Stimulated activated effector memory CD8-positive, alpha-beta T cell treated with anti-CD3 and anti-CD28 coated beads, Interleukin-12 subunit alpha, Interleukin-12 subunit beta, amount 100 ng/mL, for 72 hours (primary cell): ENCODE data around the gene SBF2.
A peak's percentile ranks its signal among the peaks of the same experiment; 100 is the strongest.

Experiments used
- ATAC-seq: fragments of 150-1000 bp; cut with Tn5 transposase; 2 replicates; pipeline ENCODE4 v1.10.0; 2021
- DNase-seq, 2 donors: peaks; one replicate each; pipeline ENCODE4 v3.0.0; 2021 to 2022; ENCODE audit warnings: low spot score in 2 of 2
- H3K27ac Mint-ChIP-seq: one replicate; pipeline ENCODE4 v1.8.0; 2022; ENCODE audit warnings: mild to moderate bottlenecking, mixed read lengths
- H3K36me3 Mint-ChIP-seq: one replicate; pipeline ENCODE4 v1.8.0; 2022; ENCODE audit warnings: mild to moderate bottlenecking, mixed read lengths
- H3K4me1 Mint-ChIP-seq: one replicate; pipeline ENCODE4 v1.8.0; 2022; ENCODE audit warnings: mixed read lengths
- H3K4me3 Mint-ChIP-seq: one replicate; pipeline ENCODE4 v1.8.0; 2022; ENCODE audit warnings: mild to moderate bottlenecking, mixed read lengths
- H3K9me3 Mint-ChIP-seq: one replicate; pipeline ENCODE4 v1.8.0; 2022; ENCODE audit warnings: mixed read lengths

SBF2 gene

GRCh38 chr11:9850224-9850895, 443.7 kb downstream of the SBF2 start:
- H3K27ac Mint-ChIP-seq, result no peak overlapping the region
- no peak overlapping the region for H3K4me3 Mint-ChIP-seq
- no peak for ATAC-seq
- DNase-seq, result no peak
- no peaks in the 10 kb centered on the region for H3K9me3 Mint-ChIP-seq
- H3K36me3 Mint-ChIP-seq, result peaks cover 3% of the 10 kb centered on the region
- no peaks in the 10 kb centered on the region for H3K4me1 Mint-ChIP-seq

GRCh38 chr11:9849389-9849788, 444.6 kb downstream of the SBF2 start:
- no peaks in the 10 kb centered on the region for H3K4me1 Mint-ChIP-seq
- no peaks in the 10 kb centered on the region for H3K9me3 Mint-ChIP-seq
- H3K36me3 Mint-ChIP-seq, result peaks cover 9% of the 10 kb centered on the region
- ATAC-seq (no peak), DNase-seq (no peak)
- H3K4me3 Mint-ChIP-seq, result no peak overlapping the region
- no peak overlapping the region for H3K27ac Mint-ChIP-seq

- ATAC-seq (no peak), DNase-seq (no peak)
- Mint-ChIP-seq H3K9me3 (no peaks in the 10 kb centered on the region), H3K4me3 (no peak overlapping the region), H3K27ac (no peak overlapping the region), H3K36me3 (peaks cover 9% of the 10 kb centered on the region), H3K4me1 (peaks cover 4% of the 10 kb centered on the region)
These were observed 446.4 kb downstream of the SBF2 start for GRCh38 chr11:9847636-9848035.

GRCh38 chr11:9842923-9843322, 451.1 kb downstream of the SBF2 start:
- ATAC-seq, result no peak
- Mint-ChIP-seq H3K27ac (peak overlapping the region; percentile 53), H3K36me3 (peaks cover 13% of the 10 kb centered on the region), H3K4me1 (peaks cover 27% of the 10 kb centered on the region), H3K4me3 (no peak overlapping the region), H3K9me3 (no peaks in the 10 kb centered on the region)
- DNase-seq, result no peak

- Mint-ChIP-seq H3K36me3 (peaks cover 12% of the 10 kb centered on the region), H3K9me3 (no peaks in the 10 kb centered on the region), H3K4me3 (peak overlapping the region; percentile 21), H3K27ac (peak overlapping the region; percentile 40), H3K4me1 (peaks cover 27% of the 10 kb centered on the region)
- DNase-seq, result no peak
- peak; percentile 57 for ATAC-seq
These were observed 453.5 kb downstream of the SBF2 start for GRCh38 chr11:9840460-9841004.

GRCh38 chr11:9839550-9839949, 454.5 kb downstream of the SBF2 start:
- Mint-ChIP-seq H3K36me3 (peaks cover 4% of the 10 kb centered on the region), H3K9me3 (no peaks in the 10 kb centered on the region), H3K27ac (peak overlapping the region; percentile 60), H3K4me1 (peaks cover 27% of the 10 kb centered on the region), H3K4me3 (no peak overlapping the region)
- ATAC-seq, result peak; percentile 13
- DNase-seq, result no peak

- Mint-ChIP-seq H3K4me1 (peaks cover 27% of the 10 kb centered on the region), H3K4me3 (no peak overlapping the region), H3K9me3 (no peaks in the 10 kb centered on the region), H3K27ac (peak overlapping the region; percentile 60), H3K36me3 (peaks cover 4% of the 10 kb centered on the region)
- DNase-seq (no peak), ATAC-seq (no peak)
These were observed 455.1 kb downstream of the SBF2 start for GRCh38 chr11:9838961-9839360.

GRCh38 chr11:9838229-9838628, 455.8 kb downstream of the SBF2 start:
- no peak for ATAC-seq
- Mint-ChIP-seq H3K36me3 (peaks cover 4% of the 10 kb centered on the region), H3K27ac (no peak overlapping the region), H3K9me3 (no peaks in the 10 kb centered on the region), H3K4me3 (no peak overlapping the region), H3K4me1 (peaks cover 27% of the 10 kb centered on the region)
- no peak for DNase-seq

- no peak for DNase-seq
These were observed 459.7 kb downstream of the SBF2 start for GRCh38 chr11:9834291-9834690.

GRCh38 chr11:9831122-9831521, 462.9 kb downstream of the SBF2 start:
- Mint-ChIP-seq H3K4me1 (no peaks in the 10 kb centered on the region), H3K9me3 (no peaks in the 10 kb centered on the region), H3K4me3 (no peak overlapping the region), H3K36me3 (no peaks in the 10 kb centered on the region), H3K27ac (no peak overlapping the region)
- no peak for DNase-seq
- no peak for ATAC-seq

More at GRCh38 chr11:9834291-9834690, 459.7 kb downstream of the SBF2 start:
- no peak for ATAC-seq
- Mint-ChIP-seq H3K9me3 (no peaks in the 10 kb centered on the region), H3K4me1 (peaks cover 6% of the 10 kb centered on the region), H3K27ac (no peak overlapping the region), H3K4me3 (no peak overlapping the region), H3K36me3 (peaks cover 4% of the 10 kb centered on the region)

GRCh38 chr11:9827708-9828107, 466.3 kb downstream of the SBF2 start:
- ATAC-seq (no peak), DNase-seq (no peak)
- no peaks in the 10 kb centered on the region for H3K36me3 Mint-ChIP-seq
- no peak overlapping the region for H3K27ac Mint-ChIP-seq
- H3K4me3 Mint-ChIP-seq, result no peak overlapping the region
- no peaks in the 10 kb centered on the region for H3K4me1 Mint-ChIP-seq
- no peaks in the 10 kb centered on the region for H3K9me3 Mint-ChIP-seq

- peak; percentile 37 for ATAC-seq
- H3K9me3 Mint-ChIP-seq, result no peaks in the 10 kb centered on the region
- H3K27ac Mint-ChIP-seq, result no peak overlapping the region
- no peaks in the 10 kb centered on the region for H3K4me1 Mint-ChIP-seq
- H3K36me3 Mint-ChIP-seq, result no peaks in the 10 kb centered on the region
- no peak overlapping the region for H3K4me3 Mint-ChIP-seq
- no peak for DNase-seq
These were observed 467.6 kb downstream of the SBF2 start for GRCh38 chr11:9826390-9826789.

GRCh38 chr11:9825895-9826294, 468.1 kb downstream of the SBF2 start:
- no peaks in the 10 kb centered on the region for H3K36me3 Mint-ChIP-seq
- ATAC-seq (no peak), DNase-seq (no peak)
- H3K27ac Mint-ChIP-seq, result no peak overlapping the region
- no peaks in the 10 kb centered on the region for H3K9me3 Mint-ChIP-seq
- H3K4me1 Mint-ChIP-seq, result no peaks in the 10 kb centered on the region
- no peak overlapping the region for H3K4me3 Mint-ChIP-seq

GRCh38 chr11:9825315-9825714, 468.7 kb downstream of the SBF2 start:
- no peaks in the 10 kb centered on the region for H3K36me3 Mint-ChIP-seq
- H3K4me3 Mint-ChIP-seq, result no peak overlapping the region
- H3K27ac Mint-ChIP-seq, result no peak overlapping the region
- H3K4me1 Mint-ChIP-seq, result no peaks in the 10 kb centered on the region
- no peak for ATAC-seq
- DNase-seq, result no peak
- H3K9me3 Mint-ChIP-seq, result no peaks in the 10 kb centered on the region

- no peak for ATAC-seq
- Mint-ChIP-seq H3K4me3 (no peak overlapping the region), H3K4me1 (no peaks in the 10 kb centered on the region), H3K36me3 (no peaks in the 10 kb centered on the region), H3K9me3 (no peaks in the 10 kb centered on the region), H3K27ac (no peak overlapping the region)
- DNase-seq, result no peak
These were observed 470.1 kb downstream of the SBF2 start for GRCh38 chr11:9823887-9824385.

- DNase-seq (no peak), ATAC-seq (no peak)
- H3K4me3 Mint-ChIP-seq, result no peak overlapping the region
- no peak overlapping the region for H3K27ac Mint-ChIP-seq
- no peaks in the 10 kb centered on the region for H3K36me3 Mint-ChIP-seq
- H3K4me1 Mint-ChIP-seq, result no peaks in the 10 kb centered on the region
- no peaks in the 10 kb centered on the region for H3K9me3 Mint-ChIP-seq
These were observed 470.6 kb downstream of the SBF2 start for GRCh38 chr11:9823439-9823838.
